Measurements from ENCODE around the gene ARAP2. TPM values are rescaled to one million over a fixed set of nuclear protein-coding genes. Genes with fewer than 3 reads are reported as not detected.

ARAP2 gene
- total RNA-seq, 2 donors from 2014 or later: 124 to 156 TPM

DNA sequence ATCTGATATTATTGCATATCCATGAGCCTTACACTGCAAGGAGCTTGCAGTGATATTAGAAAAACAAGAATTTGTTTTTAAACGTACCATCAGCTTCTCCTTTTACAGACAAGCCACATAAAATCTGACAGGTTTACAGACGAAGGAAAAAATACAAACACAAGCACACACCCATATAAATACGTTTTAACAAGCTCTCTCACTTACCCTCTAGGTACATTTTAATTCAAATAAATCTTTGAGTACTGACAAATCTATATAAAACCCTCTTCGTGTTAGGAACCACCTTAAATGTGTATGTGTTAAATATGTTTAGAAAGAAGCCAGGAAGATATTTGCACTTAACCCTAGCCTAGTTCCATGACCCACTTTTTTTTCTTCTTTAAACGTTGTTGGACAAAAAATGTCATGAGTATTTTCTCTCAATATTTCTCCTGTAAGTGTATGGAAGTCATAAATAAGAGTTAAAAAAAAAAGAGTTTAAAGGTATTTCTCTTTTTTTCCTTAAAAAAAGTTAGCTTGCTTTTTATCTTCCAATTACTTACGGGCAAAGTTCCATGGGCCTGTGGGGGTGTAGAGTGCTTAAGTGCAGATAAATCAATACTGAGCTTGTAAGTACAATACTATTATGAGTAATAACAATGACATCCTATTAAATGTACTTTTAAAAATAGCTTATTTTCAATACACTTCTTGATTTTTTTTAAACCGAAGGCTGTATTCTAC lies 1.5 kb downstream of the ARAP2 start:
- Mint-ChIP-seq H3K27me3 (no peaks in the 10 kb centered on the region), H3K27ac (peak overlapping the region; percentile 91 to 98), H3K4me3 (peak overlapping the region; percentile 95), H3K4me1 (ENCODE audit: low read depth in 2 of 2) (peaks cover 51 to 60% of the 10 kb centered on the region in 2 donors), H3K36me3 (peaks cover 23% of the 10 kb centered on the region), H3K9me3 (peaks cover 4% of the 10 kb centered on the region)
- DNase-seq (ENCODE audit: low spot score) (no peak), ATAC-seq (no peak)

DNA sequence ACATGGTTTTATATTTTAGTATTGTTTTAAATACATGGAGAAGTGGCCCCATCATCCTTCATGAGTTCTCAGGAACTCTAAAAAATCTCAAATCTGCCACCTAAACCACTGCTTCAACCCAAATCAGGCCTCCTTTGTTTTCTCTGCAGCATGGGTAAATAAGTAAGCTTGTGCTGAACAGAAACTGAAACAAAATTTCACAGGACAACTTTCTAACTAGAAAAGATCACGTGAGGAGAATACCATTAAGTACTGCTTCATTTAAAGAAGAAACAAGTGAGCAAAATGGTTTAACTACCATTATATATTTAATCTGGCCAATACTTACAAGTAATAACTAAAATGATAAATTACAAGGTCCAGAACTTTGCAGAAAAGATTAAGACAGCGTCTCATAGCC lies 2.5 kb downstream of the ARAP2 start:
- Mint-ChIP-seq H3K27me3 (no peaks in the 10 kb centered on the region), H3K36me3 (peaks cover 27% of the 10 kb centered on the region), H3K4me1 (ENCODE audit: low read depth in 2 of 2) (peaks cover 58 to 70% of the 10 kb centered on the region in 2 donors), H3K9me3 (peaks cover 4% of the 10 kb centered on the region), H3K27ac (peak overlapping the region; percentile 91 to 98), H3K4me3 (peak overlapping the region; percentile 95)
- no peak for ATAC-seq
- DNase-seq (ENCODE audit: low spot score): no peak

DNA sequence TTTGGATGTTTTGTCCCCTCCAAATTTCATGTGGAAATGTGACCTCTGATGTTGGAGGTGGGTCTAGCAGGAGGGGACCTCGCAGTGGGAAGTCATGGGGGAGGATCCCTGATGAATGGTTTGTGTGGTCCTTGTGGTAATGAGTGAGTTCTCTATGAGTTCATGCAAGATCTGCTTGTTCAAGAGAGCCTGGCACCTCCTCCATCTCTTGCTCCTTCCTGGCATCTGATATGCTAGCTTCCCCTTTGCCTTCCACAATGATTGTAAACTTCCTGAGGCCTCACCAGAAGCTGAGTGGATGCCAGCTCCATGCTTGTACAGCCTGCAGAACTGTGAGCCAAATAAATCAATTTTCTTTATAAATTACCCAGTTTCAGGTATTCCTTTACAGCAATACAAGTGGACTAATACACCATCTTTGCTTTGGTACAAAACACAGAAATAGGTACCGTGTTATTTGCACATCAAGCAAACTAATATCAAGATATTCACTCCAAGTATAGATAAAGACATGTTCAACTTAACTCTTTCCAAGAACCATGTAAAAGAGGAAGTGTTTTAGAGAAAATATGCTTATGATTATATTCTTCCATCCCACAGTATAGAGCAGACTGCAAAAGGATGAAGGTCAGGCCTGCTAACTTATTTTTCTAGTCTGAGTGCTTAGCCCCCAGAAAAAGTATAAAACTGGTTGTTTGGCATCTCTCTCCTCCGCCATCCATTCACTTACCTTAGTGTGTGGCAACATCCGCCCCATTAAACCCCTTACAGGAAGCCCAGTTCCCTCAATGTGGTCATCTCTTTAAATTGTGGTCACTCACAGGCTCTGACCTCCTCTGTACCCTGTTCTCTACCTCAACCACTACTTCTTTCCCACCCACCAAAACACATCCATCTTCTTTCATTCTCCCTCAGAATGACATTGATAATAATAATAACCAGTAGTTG lies 6.7 kb downstream of the ARAP2 start:
- peak overlapping the region; percentile 84 for H3K4me3 Mint-ChIP-seq
- H3K9me3 Mint-ChIP-seq: peaks cover 15% of the 10 kb centered on the region
- H3K27me3 Mint-ChIP-seq: no peaks in the 10 kb centered on the region
- H3K36me3 Mint-ChIP-seq: peaks cover 49% of the 10 kb centered on the region
- peak overlapping the region; percentile 84 to 95 for H3K27ac Mint-ChIP-seq
- H3K4me1 Mint-ChIP-seq (ENCODE audit: low read depth in 2 of 2): peaks cover 80 to 85% of the 10 kb centered on the region in 2 donors
- ATAC-seq (peak; percentile 85), DNase-seq (ENCODE audit: low spot score) (peak; percentile 78)

DNA sequence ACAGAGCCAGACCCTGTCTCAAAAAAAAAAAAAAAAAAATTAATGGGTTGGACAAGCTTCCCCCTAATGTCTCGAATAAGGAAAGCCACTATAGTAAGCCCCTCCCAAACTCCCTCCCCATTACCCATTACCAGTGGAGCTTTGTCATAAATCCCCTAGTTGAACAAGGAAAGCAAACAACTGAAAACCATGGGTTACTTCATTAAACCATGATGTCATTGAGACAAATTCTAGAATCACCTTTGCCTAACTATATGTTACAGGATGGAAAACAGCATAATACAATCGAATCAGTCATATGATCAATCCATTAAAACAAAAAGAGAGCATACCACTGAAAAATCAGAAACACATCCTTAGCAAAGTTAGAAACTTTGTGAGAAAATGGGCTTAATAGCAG lies 8.2 kb downstream of the ARAP2 start:
- ATAC-seq: no peak
- H3K4me3 Mint-ChIP-seq: no peak overlapping the region

DNA sequence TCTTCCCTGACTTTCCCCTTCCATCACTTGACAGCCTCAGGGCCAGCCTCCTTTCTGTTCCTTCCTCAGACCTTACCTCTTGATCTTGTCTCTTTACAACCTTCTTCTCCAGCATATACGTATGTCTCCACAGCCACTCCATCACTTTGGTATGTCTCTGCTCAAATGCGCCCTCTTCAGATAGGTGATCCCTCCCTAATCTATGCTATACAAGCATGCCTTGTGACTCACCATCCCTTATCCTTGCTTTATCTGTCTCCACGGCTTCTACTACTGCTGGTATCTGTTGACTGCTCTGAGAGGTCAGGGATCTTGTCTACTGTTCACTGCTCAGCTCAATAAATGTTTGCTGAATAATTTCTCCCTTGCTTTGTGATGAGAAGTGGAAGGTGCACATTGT lies 9.0 kb downstream of the ARAP2 start:
- peak overlapping the region; percentile 30 for H3K4me3 Mint-ChIP-seq
- peak overlapping the region; percentile 0 to 48 for H3K27ac Mint-ChIP-seq

More for the DNA sequence above, 8.2 kb downstream of the ARAP2 start:
- Mint-ChIP-seq H3K27me3 (no peaks in the 10 kb centered on the region), H3K4me1 (ENCODE audit: low read depth in 2 of 2) (peaks cover 83 to 86% of the 10 kb centered on the region in 2 donors), H3K9me3 (peaks cover 15% of the 10 kb centered on the region), H3K36me3 (peaks cover 58% of the 10 kb centered on the region), H3K27ac (peak overlapping the region; percentile 48 to 84)
- DNase-seq (ENCODE audit: low spot score): no peak

DNA sequence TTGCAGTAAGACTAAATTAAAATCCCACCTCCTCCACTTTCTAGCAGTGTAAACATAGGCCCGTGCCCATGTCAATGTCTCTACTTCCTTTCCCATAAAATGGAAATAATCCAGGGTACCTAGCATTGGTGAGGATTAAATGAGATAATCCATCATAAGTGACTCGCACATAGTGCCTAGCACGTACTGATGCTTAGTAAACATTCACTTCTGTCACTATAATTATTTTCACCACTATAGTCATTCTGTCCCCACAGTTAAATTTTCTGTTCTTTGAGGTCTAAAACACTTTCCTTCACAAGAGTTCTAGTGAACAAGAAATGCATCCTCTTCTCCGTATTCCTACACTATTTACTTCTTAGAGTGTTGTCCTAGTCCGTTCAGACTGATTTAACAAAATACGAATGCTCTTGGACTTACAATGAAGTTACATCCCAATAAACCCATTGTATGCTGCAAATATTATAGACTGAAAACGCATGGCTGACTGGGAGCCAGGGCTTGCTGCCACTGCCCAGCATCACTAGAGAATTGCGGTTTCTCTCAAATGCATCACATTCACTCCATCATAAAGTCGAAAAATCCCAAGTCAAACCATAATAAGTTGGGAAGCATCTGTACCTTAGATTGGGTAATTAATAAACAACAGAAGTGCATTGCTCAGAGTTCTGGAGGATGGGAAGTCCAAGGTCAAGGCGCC lies 10.6 kb downstream of the ARAP2 start:
- DNase-seq (ENCODE audit: low spot score) (no peak), ATAC-seq (peak in 1 of 2 donors; percentile 63)
- Mint-ChIP-seq H3K27me3 (no peaks in the 10 kb centered on the region), H3K36me3 (peaks cover 52% of the 10 kb centered on the region), H3K4me3 (peak overlapping the region; percentile 49), H3K9me3 (peaks cover 15% of the 10 kb centered on the region), H3K27ac (peak overlapping the region; percentile 9 to 32), H3K4me1 (ENCODE audit: low read depth in 2 of 2) (peaks cover 75 to 84% of the 10 kb centered on the region in 2 donors)

More for the DNA sequence above, 9.0 kb downstream of the ARAP2 start:
- H3K36me3 Mint-ChIP-seq: peaks cover 58% of the 10 kb centered on the region
- peaks cover 83 to 87% of the 10 kb centered on the region in 2 donors for H3K4me1 Mint-ChIP-seq (ENCODE audit: low read depth in 2 of 2)
- H3K27me3 Mint-ChIP-seq: no peaks in the 10 kb centered on the region
- ATAC-seq (no peak), DNase-seq (ENCODE audit: low spot score) (no peak)
- H3K9me3 Mint-ChIP-seq: peaks cover 15% of the 10 kb centered on the region

DNA sequence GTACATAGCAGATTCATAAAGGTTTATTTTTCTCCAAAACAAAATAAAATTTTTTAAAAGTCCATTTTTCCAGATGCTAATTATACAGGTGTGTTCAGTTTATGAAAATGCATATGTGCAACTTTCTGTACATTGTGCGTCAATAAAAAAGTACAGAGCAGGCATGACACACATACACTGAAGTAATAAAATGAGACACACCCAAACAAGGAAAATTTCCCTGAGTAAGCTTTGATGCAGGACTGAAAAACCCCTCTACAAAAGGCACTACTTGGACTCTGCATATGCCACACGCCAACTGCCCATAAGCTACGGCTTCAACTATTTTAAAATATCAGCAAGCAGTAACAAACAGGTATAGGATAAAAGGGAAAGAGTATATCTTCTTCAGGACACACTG lies 13.8 kb downstream of the ARAP2 start:
- ATAC-seq: no peak
- H3K36me3 Mint-ChIP-seq: peaks cover 44% of the 10 kb centered on the region
- no peak overlapping the region for H3K4me3 Mint-ChIP-seq
- no peaks in the 10 kb centered on the region for H3K27me3 Mint-ChIP-seq
- H3K27ac Mint-ChIP-seq: peak overlapping the region in 1 of 2 donors; percentile 60
- H3K9me3 Mint-ChIP-seq: peaks cover 12% of the 10 kb centered on the region
- H3K4me1 Mint-ChIP-seq (ENCODE audit: low read depth in 2 of 2): peaks cover 66 to 83% of the 10 kb centered on the region in 2 donors
- DNase-seq (ENCODE audit: low spot score): no peak

DNA sequence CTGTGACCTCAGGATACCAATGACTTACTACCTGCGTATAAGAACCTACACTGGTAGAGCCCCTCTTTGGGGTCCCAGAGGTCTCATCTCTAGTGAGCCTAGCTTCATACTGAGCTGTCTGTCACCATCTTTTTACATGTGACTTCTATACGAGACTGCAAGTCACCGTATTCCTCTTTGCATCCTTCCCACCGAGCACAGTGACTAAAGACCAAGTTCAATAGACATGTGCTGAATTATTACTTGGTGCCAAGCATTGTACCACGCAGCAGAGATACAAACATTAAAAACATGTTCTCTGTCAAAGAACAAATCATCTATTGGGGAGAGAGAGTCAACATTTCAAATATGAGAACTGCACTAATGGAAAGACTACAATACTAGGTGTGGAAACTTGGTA lies 16.4 kb downstream of the ARAP2 start:
- DNase-seq (ENCODE audit: low spot score) (no peak), ATAC-seq (no peak)
- Mint-ChIP-seq H3K27ac (peak overlapping the region in 1 of 2 donors; percentile 52), H3K4me3 (no peak overlapping the region), H3K9me3 (peaks cover 3% of the 10 kb centered on the region), H3K27me3 (no peaks in the 10 kb centered on the region), H3K4me1 (ENCODE audit: low read depth in 2 of 2) (peaks cover 58 to 75% of the 10 kb centered on the region in 2 donors), H3K36me3 (peaks cover 29% of the 10 kb centered on the region)

DNA sequence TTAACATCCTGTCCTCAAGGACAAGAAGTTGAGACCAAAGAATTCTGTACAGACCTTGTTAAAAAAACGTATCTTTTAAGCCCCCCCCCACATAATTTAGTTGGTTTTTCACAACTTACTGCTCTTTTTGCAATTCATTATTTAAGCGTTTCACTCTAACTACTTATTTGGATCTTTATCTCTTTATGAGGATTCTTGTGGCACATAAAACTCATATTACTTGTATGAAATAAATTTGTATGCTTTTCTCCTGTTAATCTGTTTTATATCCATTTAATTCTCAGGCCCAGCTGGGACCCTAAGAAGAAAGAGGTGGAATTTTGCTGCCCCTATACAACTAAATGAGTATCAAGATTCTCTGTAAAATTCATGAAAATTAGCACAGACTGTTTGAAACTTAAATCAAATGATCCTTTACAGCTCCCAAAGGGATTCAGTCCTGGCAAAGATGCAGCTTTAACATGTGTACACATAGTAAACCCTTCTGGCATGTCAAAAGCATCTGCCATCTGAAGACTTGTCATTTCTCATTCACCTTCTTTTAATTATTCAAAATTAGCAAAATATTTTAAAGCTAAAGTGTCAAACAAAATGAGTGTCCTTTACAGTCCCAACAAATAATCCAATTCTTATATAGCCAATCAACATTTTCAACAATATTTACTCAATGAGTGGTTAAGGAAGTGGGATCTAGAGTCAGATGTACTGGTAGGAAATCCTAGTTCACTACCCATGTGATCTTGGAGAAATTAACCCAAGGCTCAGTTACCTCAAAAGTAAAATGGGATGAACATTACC lies 17.7 kb downstream of the ARAP2 start:
- Mint-ChIP-seq H3K4me1 (ENCODE audit: low read depth in 2 of 2) (peaks cover 53 to 72% of the 10 kb centered on the region in 2 donors), H3K27me3 (no peaks in the 10 kb centered on the region), H3K27ac (peak overlapping the region; percentile 12 to 85), H3K4me3 (peak overlapping the region; percentile 26), H3K9me3 (peaks cover 3% of the 10 kb centered on the region), H3K36me3 (peaks cover 16% of the 10 kb centered on the region)
- ATAC-seq (no peak), DNase-seq (ENCODE audit: low spot score) (no peak)

DNA sequence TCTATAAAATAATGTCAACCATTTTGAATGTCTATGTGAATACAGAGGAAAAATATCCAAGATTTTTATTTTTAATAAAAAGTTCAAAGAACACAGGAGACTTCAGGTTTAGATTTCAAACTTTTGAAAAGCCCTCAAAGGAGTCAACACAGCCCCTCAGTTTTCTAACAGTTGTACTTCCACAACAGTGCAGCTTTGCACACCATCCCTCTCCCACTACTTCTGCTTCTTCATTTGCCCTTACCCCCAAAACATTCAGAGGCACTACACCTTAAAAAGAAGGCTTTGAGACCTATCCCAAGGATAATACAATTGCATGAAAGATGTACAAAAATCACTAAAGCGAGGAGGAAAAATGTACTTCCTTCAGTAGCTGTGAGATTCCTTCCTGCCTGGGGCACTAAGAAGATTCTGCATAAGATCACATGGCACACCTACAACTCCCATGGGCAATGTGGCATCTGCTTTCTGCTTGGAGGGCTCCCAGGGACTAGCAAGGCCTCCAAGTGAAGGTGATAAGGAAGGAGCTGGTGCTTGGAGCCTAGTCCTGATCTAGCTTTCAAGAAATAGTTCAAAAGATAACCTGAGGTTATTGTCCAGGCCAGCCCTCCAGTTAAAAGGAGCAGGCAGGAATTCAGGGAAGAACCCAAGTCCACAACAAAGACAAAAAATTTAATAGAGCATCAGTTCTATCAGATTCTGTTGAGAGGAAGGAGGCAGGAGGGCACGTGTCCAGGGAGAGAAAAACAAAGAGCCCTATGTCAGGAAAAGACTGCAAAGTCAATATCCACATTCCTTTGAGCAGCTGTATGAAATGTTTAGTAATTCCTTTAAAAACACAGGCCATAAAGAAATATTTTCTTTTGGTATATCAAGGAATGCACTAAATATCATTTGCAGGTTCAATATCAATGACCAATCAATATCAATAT lies 19.1 kb downstream of the ARAP2 start:
- H3K36me3 Mint-ChIP-seq: peaks cover 15% of the 10 kb centered on the region
- H3K9me3 Mint-ChIP-seq: peaks cover 3% of the 10 kb centered on the region
- peaks cover 48 to 61% of the 10 kb centered on the region in 2 donors for H3K4me1 Mint-ChIP-seq (ENCODE audit: low read depth in 2 of 2)
- peak overlapping the region; percentile 34 to 65 for H3K27ac Mint-ChIP-seq
- no peaks in the 10 kb centered on the region for H3K27me3 Mint-ChIP-seq
- ATAC-seq (no peak), DNase-seq (ENCODE audit: low spot score) (no peak)
- H3K4me3 Mint-ChIP-seq: peak overlapping the region; percentile 23

DNA sequence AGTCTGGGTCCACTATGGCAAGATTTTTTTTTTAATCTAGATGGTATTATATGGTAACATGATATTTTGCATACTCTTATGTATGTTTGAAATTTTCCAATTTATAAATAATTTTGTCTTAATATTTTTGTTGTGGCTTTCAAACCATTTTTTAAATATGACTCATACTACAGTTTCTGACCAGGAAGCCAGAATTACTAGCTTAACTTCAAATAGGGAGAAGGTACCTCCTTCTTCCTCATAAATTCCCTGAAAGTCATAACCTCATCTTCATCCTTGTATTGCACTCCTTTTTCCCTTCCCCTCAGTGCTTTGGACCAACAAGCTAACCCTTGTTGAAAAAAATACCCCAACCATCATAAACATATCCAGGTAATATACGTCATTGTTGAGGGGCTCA lies 21.6 kb downstream of the ARAP2 start:
- no peaks in the 10 kb centered on the region for H3K9me3 Mint-ChIP-seq

DNA sequence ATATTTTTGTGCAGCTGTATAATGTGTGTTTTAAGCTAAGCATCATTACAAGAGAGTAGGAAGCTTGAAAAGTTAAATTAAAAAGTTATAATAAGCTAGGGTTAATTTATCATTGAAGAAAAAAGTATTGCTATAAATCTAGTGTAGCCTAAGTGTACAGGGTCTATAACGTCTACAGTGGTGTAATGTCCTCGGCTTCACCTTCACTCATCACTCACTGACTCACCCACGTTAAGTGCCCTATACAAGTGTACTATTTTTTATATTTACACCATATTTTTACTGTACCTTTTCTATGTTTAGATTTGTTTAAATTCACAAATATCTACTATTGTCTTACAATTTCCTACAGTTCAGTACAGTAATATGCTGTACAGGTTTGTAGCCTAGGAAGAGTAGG lies 23.5 kb downstream of the ARAP2 start:
- no peaks in the 10 kb centered on the region for H3K27me3 Mint-ChIP-seq
- no peaks in the 10 kb centered on the region for H3K9me3 Mint-ChIP-seq
- H3K36me3 Mint-ChIP-seq: peaks cover 5% of the 10 kb centered on the region
- no peak overlapping the region for H3K4me3 Mint-ChIP-seq
- no peak overlapping the region for H3K27ac Mint-ChIP-seq
- DNase-seq (ENCODE audit: low spot score) (no peak), ATAC-seq (peak in 1 of 2 donors; percentile 61)
- H3K4me1 Mint-ChIP-seq (ENCODE audit: low read depth in 2 of 2): peaks cover 44 to 47% of the 10 kb centered on the region in 2 donors

More for the DNA sequence above, 21.6 kb downstream of the ARAP2 start:
- Mint-ChIP-seq H3K27me3 (no peaks in the 10 kb centered on the region), H3K4me1 (ENCODE audit: low read depth in 2 of 2) (peaks cover 58 to 60% of the 10 kb centered on the region in 2 donors), H3K4me3 (peak overlapping the region; percentile 30), H3K27ac (peak overlapping the region in 1 of 2 donors; percentile 49), H3K36me3 (peaks cover 9% of the 10 kb centered on the region)
- DNase-seq (ENCODE audit: low spot score): no peak
- no peak for ATAC-seq

All from natural killer cell treated with Interleukin-12 subunit alpha and Interleukin-12 subunit beta and Interleukin-15 and Interleukin-18, amount 100 ng/mL, for 72 hours (primary cell).